MCF 10A (cell line): ENCODE measurements around the gene SVBP. TPM values are rescaled to one million over a fixed set of nuclear protein-coding genes. Genes with fewer than 3 reads are reported as not detected.
A peak's percentile ranks its signal among the peaks of the same experiment; 100 is the strongest.

Experiments used
- BruUV-seq: library from RNA; stranded (reverse); fragments of 400-500 nt; replicated peaks from 2 replicates; lab custom pipeline; 2021; lab: Mats Ljungman, UMichigan
- CTCF ChIA-PET: fragments of 300-600 bp; sonication (Branson Sonifier 250); formaldehyde crosslinking; extraction: SDS; loops from one replicate; lab custom pipeline; 2021; ENCODE audit warnings: antibody characterized with exemption, inconsistent platforms; lab: Yijun Ruan, JAX
- POLR2A ChIA-PET: fragments of 300-600, 350-650 bp; sonication (Branson Sonifier 250); formaldehyde crosslinking; extraction: SDS; loops from one replicate; lab custom pipeline; 2020; ENCODE audit warnings: antibody characterized with exemption, inconsistent platforms; lab: Yijun Ruan, JAX
- DNase-seq: peaks from one replicate; pipeline ENCODE4 v3.0.0-alpha.2; 2018; ENCODE audit not compliant: unreplicated experiment
- H3K27ac Mint-ChIP-seq: one replicate; pipeline ENCODE4 v1.8.0; 2022; ENCODE audit warnings: mild to moderate bottlenecking, low read depth, mixed read lengths; ENCODE audit not compliant: unreplicated experiment
- H3K27me3 Mint-ChIP-seq: one replicate; pipeline ENCODE4 v1.8.0; 2022; ENCODE audit warnings: mixed read lengths; ENCODE audit not compliant: insufficient read depth, unreplicated experiment
- H3K36me3 Mint-ChIP-seq: one replicate; pipeline ENCODE4 v1.8.0; 2022; ENCODE audit warnings: mild to moderate bottlenecking, moderate library complexity, mixed read lengths; ENCODE audit not compliant: insufficient read depth, unreplicated experiment
- H3K4me1 Mint-ChIP-seq: one replicate; pipeline ENCODE4 v1.8.0; 2022; ENCODE audit warnings: mixed read lengths; ENCODE audit not compliant: insufficient read depth, unreplicated experiment
- H3K4me3 Mint-ChIP-seq: one replicate; pipeline ENCODE4 v1.8.0; 2022; ENCODE audit warnings: mild to moderate bottlenecking, moderate library complexity, mixed read lengths; ENCODE audit not compliant: unreplicated experiment
- H3K9me3 Mint-ChIP-seq: one replicate; pipeline ENCODE4 v1.8.0; 2022; ENCODE audit warnings: mixed read lengths; ENCODE audit not compliant: unreplicated experiment
- intact Hi-C: fragments of 100-400 bp; cut with micrococcal nuclease; formaldehyde crosslinking; loops from 2 replicates; pipeline ENCODE4 v1.14.1; 2022
- total RNA-seq: library from RNA; stranded (reverse); gene quantifications from 2 replicates; pipeline ENCODE4 v1.2.3, GENCODE V29; 2022
- TF ChIP-seq, protein P1 (sequence below): fragments of 200-600 bp; IDR thresholded peaks from one replicate; pipeline ENCODE4 v1.8.0; 2022; ENCODE audit warnings: antibody characterized with exemption, mild to moderate bottlenecking; ENCODE audit not compliant: unreplicated experiment

The SVBP gene
- total RNA-seq, 1 experiment from 2014 or later = 15.7 TPM

DNA sequence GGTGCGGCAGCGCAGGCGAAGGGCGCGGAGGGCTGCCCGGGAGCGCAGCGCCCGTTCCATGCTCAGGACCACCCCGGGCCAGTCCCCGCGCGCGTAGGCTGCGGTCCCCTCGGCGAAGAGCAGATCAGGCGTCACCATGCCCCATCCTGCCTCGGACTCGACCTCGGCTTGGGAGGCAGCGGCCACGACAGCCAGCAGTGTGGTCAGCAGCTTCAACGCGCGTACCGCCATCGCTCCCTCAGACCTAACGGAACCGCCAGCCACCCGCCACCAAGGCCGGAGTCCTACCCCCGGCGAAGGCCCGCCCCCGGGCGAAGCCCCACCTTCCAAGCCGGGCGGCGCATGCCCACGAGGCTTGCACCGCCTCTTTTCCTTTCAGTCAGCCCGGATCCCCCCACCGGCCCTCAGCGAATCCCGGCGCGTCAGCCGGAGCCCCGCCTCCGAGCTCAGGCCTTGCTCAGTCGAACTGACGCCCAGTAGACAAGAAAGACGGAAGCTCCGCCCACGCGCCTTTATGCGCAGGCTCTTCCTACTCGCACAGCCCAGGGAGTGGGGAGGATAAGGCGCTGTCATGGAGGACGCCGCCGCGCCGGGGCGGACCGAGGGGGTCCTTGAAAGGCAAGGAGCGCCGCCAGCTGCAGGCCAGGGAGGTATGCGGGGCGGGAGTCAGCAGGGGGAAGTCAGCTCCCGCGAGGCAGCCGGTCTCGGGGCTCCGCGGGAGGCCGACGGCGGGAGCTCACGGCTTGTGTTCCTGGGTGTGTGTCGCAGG, 50.3 kb downstream of the SVBP start, which contains the start of the genes C1orf50 and P3H1:
C1orf50 (plus strand) TSS at position 509 of the 769 bp plus-strand sequence; CDS start at position 572, 63 bp downstream.
P3H1 (minus strand) TSS at position 288 of the 769 bp plus-strand sequence; CDS start at position 231, 57 bp downstream.
- H3K27ac Mint-ChIP-seq = no peak within 1 kb of the TSS
- TSS peak; percentile 68 for BruUV-seq
- intact Hi-C loops = no loop called here
- no peaks in the 10 kb centered on the region for H3K9me3 Mint-ChIP-seq
- TF ChIP-seq, protein P1, sequence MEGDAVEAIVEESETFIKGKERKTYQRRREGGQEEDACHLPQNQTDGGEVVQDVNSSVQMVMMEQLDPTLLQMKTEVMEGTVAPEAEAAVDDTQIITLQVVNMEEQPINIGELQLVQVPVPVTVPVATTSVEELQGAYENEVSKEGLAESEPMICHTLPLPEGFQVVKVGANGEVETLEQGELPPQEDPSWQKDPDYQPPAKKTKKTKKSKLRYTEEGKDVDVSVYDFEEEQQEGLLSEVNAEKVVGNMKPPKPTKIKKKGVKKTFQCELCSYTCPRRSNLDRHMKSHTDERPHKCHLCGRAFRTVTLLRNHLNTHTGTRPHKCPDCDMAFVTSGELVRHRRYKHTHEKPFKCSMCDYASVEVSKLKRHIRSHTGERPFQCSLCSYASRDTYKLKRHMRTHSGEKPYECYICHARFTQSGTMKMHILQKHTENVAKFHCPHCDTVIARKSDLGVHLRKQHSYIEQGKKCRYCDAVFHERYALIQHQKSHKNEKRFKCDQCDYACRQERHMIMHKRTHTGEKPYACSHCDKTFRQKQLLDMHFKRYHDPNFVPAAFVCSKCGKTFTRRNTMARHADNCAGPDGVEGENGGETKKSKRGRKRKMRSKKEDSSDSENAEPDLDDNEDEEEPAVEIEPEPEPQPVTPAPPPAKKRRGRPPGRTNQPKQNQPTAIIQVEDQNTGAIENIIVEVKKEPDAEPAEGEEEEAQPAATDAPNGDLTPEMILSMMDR = no peak
- H3K27me3 Mint-ChIP-seq = no peaks in the 10 kb centered on the region
- ChIA-PET POLR2A (interaction anchor here (0.5 to 4.2 kb wide), 43 partner anchors 9 to 698 kb away, joined by 3 to 104 read pairs (median 4); partner anchors contain the start of genes CCDC30, ERMAP, PPIH and SVBP), CTCF (interaction anchor here (0.6 to 2.0 kb wide), 17 partner anchors 9 to 950 kb away, joined by 3 to 15 read pairs (median 4); no protein-coding TSS in a partner anchor)
- no peak within 1 kb of the TSS for H3K4me3 Mint-ChIP-seq
- H3K36me3 Mint-ChIP-seq = peaks cover 16% of the 10 kb centered on the region
- peaks cover 6% of the 10 kb centered on the region for H3K4me1 Mint-ChIP-seq
- DNase-seq = peak; percentile 99

GRCh38 chr1:42765832-42766740, 51.1 kb downstream of the SVBP start:
- peaks cover 24% of the 10 kb centered on the region for H3K36me3 Mint-ChIP-seq
- peak; percentile 64 for DNase-seq
- CTCF ChIA-PET = interaction anchor here (0.6 to 2.0 kb wide), 28 partner anchors 9 to 780 kb away, joined by 3 to 15 read pairs (median 4); no protein-coding TSS in a partner anchor
- H3K27me3 Mint-ChIP-seq = no peaks in the 10 kb centered on the region
- H3K9me3 Mint-ChIP-seq = no peaks in the 10 kb centered on the region
- H3K27ac Mint-ChIP-seq = no peak overlapping the region
- BruUV-seq = no TSS peak
- TF ChIP-seq, protein P1 = peak; percentile 37
- POLR2A ChIA-PET = interaction anchor here (0.6 to 4.2 kb wide), 41 partner anchors 9 to 1593 kb away, joined by 3 to 104 read pairs (median 4); partner anchors contain the start of genes CCDC30, ERMAP, PPIH and SVBP
- intact Hi-C loops = no loop called here
- peaks cover 6% of the 10 kb centered on the region for H3K4me1 Mint-ChIP-seq
- H3K4me3 Mint-ChIP-seq = no peak overlapping the region

DNA sequence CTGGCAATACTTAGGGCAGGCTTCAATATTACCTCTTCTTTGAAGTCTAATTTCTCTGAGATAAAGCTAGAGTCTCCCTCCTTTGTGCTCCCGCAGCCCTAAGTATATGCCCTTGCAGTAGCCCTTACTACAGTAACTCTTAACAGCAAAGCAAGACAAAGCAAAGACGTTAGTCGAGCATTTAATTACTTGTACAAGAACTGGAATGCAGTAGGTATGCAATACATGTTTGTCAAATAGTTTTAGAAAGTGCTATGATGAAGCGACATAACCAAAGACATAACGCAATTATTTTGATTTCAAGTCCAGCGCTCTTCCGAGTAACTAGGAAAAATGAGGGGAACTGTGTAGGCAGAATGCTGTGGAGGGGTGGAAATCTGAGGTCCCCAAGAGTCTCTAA, 51.9 kb downstream of the SVBP start:
- CTCF ChIA-PET = interaction anchor here (0.7 to 2.0 kb wide), 10 partner anchors 8 to 590 kb away, joined by 3 to 15 read pairs (median 4); partner anchors contain the start of gene ZNF691
- BruUV-seq = no TSS peak

More for the DNA sequence above, 51.9 kb downstream of the SVBP start:
- H3K27ac Mint-ChIP-seq = no peak overlapping the region
- TF ChIP-seq, protein P1 = no peak
- intact Hi-C loops = no loop called here
- no peaks in the 10 kb centered on the region for H3K4me1 Mint-ChIP-seq
- POLR2A ChIA-PET = interaction anchor here (0.9 to 4.2 kb wide), 11 partner anchors 8 to 429 kb away, joined by 3 to 104 read pairs (median 23); partner anchors contain the start of genes ERMAP, PPIH, SVBP and YBX1
- H3K27me3 Mint-ChIP-seq = no peaks in the 10 kb centered on the region
- H3K9me3 Mint-ChIP-seq = no peaks in the 10 kb centered on the region
- H3K4me3 Mint-ChIP-seq = no peak overlapping the region
- peaks cover 26% of the 10 kb centered on the region for H3K36me3 Mint-ChIP-seq
- DNase-seq = no peak
